NCI-H69 (cell line): ENCODE data around the gene PKN3.

Source experiments
- DNase-seq: peaks from one replicate; lab custom pipeline; 2025; lab: John Stamatoyannopoulos, UW

PKN3 gene

DNA sequence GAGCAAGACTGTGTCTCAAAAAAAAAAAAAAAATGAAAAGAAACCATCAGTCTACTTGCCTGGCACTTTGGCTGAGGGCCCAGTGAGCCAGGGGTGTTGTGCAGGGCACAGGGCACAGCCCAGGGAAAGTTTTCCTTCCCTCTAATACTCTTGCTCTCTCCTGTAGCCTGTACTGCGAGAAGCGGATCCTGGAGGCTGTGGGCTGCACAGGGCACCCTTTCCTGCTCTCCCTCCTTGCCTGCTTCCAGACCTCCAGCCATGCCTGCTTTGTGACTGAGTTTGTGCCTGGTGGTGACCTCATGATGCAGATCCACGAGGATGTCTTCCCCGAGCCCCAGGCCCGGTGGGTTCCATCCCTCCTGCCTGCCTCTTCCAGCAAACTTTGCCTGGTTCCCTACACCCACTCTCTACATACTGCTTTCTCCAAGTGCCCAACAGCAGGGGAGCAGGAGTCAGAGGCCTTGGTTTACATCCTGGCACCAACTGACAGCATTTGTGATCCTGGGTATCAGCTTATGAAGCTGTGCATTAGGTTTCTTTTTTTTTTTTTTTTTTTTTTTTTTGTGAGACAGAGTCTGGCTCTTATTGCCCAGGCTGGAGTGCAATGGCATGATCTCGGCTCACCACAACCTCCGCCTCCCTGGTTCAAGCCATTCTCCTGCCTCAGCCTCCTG is 14.4 kb downstream of the PKN3 start:
- no peak for DNase-seq

DNA sequence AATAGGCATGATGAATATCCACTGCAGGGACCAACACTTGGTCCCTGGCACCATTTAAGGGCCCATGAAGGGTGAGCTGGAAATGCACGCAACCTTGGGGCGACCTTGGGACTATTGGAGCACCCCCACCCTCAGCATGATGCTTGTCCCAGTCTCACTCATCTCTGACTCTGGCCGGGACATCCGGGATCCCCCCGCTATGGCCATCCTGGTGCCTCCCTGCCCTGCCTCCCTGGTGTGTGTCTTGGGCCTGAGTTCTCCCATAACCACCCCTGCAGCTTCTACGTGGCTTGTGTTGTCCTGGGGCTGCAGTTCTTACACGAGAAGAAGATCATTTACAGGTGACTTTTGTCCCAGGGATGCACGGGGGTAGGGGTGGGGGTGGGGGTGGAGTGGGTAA is 15.7 kb downstream of the PKN3 start:
- DNase-seq: no peak

DNA sequence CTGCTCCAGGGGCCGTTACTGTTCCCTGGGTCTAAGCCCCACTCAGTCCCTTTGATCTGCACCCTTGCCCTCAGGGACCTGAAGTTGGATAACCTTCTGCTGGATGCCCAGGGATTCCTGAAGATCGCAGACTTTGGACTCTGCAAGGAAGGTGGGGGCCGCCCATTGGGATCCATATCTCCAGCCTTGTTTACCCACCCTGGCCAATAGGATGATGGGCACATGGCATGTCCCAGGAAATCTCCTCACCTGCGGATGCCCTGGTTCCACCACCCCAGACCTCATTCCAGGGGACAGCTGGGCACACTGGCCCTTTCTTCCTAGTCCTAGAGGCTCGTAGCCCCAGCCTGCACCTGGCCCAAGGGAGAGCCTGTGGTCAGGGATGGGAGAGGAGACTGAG is 16.2 kb downstream of the PKN3 start:
- DNase-seq: no peak

DNA sequence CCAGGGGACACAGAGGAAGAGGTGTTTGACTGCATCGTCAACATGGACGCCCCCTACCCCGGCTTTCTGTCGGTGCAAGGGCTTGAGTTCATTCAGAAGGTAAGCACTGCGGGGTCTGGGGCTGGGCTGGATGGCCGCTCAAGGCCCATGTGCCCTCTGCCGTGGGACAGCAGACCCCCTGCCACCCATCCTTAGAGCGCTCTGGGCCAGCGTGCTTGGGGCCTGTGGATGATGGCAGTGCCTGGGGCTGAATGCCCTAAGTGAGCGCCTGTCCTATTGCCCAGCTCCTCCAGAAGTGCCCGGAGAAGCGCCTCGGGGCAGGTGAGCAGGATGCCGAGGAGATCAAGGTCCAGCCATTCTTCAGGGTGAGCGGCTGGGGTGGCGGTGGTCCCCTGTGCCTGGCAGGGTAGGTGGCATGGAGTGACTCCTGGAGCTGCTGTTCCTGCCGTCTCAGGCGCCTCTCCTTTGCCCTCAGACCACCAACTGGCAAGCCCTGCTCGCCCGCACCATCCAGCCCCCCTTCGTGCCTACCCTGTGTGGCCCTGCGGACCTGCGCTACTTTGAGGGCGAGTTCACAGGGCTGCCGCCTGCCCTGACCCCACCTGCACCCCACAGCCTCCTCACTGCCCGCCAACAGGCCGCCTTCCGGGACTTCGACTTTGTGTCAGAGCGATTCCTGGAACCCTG is 17.8 kb downstream of the PKN3 start:
- DNase-seq: no peak

DNA sequence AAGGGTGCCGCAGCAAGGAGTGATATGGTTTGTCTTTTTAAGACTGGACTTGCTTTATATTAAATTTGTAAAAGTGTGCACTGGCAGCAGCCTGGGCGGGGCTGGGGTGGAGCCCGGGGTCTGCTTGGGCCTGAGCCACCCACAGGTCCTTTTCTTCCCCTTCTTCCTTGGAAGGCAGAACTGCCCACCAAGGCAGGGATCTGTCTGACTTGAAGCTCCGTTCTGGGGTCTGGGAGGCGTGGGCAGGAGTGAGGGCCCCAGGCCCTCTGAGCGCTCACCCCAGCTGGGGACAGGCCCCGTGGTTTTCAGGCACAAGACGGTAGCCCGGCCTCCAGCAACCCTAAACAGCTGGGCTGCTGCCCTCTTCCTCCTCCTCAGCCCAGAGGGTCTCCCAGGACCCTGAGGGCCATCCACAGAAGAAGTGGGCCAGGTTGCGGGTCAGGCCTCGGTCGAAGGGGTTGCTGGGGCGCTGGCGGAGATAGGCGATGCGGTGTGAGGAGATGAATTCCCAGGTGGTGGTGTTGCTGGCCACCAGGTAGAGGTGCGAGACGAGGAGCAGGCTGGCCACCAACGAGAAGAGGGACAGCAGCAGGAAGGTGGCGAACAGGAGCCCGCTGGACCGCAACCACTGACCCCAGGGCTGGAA is 18.7 kb downstream of the PKN3 start:
- no peak for DNase-seq

DNA sequence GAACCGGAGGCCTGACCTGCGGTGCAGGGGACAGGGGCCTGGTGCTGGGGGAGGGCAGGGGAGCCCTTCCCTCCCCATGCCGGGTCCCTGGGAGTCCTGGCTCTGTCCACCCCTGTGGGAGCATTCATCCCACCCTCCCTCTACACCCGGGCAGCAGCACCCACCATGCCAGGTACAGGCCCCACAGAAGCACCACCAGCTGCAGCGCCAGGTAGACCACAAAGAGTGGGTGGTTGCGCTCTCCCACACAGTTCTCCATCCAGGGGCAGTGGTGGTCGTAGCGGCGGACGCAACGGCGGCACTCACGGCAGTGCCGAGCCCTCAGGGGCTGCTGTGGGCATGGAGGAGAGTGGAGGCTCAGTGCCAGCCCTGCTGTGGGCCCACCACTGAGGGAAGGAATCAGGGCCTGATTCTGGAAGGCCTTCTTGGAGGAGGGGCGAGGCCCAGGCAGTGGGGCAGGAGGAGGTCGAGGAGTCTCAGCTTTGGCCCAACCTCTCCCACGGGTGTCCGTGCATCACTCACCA is 19.2 kb downstream of the PKN3 start:
- no peak for DNase-seq

DNA sequence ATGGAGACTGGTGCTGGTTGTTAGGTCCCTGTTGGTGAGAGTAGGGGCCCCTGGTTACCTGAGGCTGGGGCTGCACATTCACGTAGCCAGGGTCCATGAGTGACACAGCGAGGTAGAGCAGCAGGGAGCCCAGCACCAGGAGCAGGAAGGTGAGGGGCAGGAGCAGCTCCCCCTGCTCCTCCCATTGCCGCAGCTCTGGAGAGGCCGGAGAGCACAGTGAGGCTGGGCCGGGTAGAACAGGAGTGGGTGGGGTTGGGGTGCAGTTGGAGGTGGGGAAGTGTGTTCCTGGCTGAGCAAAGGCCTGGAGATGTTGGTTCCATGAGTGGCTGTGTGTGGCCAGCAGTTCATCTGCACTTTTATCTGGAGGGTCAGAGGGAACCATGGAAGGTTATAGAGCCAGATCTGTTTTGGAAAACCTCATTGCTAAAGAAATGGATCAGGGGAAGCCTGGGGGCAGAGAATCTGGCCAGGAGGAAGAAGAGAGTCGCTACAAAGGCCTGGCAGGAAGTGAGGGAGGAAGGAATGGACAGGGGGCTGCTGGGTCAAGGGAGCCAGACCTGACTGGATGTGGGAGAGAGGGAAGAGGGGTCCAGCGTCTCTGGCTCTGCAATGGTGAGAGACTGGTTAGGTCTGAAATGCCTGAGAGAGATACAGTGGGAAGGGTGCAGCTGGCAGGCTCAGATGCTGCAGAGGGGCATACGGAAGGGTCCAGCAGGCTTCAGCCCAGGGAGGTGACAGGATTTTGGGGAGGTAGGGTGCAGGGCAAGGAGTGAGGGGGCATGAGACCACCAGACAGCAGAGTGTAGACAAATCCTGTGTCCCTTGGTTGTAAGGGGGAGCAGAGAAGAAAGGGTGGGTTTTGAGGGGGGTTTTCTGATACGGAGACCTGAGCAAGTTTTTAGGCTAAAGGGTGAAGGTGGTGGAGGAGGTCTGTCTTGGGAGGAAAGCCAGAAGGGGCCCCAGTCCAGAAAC is 20.4 kb downstream of the PKN3 start:
- DNase-seq: no peak

DNA sequence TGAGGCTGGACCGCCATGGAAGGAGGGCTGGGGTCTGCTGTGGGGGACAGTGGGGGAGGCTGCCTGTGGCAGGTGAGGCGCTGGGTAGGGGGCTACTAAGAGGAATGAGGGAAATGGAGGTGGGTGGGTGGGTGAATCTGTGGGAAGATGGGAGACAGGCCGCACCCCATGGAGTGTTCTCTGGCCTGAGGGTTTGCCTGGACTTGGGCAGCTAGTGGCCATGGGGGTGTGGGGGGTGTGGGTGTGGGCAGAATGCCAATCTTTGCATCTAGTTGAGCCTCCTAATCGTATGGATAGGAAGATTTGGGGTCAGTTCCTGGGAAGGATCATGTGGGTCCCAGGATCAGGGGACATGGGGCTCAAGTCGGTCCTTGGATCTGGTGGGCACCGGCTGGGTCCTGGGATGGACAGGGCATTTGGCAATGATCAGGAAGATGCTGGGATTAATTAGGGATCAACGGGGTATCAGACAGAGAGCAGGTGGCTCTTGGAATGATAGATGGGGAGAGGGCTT is 21.1 kb downstream of the PKN3 start:
- no peak for DNase-seq

DNA sequence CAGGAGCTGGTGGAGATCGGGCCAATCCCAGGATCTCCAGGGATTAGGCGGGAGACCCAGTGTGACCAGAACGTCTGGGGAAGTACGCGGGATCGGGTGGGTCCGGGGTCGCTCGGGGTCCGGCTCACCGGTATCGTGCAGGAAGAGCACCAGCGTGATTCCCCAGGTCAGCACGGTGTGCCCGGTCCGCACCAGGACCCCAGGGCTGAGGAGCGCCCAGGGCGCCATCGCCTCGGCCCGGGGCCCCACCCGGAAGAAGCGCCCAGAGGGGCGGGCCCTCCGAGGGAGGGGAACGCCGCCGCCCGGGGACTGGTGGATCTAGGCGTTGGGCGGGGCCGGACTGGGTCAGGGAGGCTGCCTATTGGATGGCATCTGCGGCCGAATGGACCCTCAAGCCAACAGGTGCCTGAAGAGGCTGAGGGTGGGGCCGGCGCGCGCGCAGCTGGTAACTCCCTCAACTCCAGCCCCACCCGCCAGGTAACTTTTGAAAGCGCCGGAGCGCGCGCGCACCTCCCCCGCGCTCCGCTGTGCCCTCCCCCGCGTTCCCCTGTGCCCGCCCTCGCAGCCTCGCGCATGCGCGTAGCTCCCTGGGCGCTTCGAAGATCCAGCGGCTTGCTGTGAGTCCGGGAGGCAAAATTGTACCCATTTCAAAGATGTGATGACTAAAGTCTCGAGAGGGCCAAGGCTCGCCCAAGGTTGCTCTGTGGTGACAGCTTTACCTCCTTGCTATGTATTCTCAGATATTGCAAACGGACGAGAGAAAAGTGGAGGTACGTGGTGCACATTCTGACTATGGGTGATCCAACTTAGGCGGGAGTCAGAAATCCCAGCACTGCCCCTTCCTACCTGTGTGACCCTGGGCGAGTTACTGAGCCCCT is 21.8 kb downstream of the PKN3 start, which contains the start of gene ZDHHC12:
Gene ZDHHC12 (minus strand): TSS at position 262 of the 878 bp plus-strand sequence. CDS start 34 bp downstream, at position 228.
- DNase-seq: peak; percentile 100

DNA sequence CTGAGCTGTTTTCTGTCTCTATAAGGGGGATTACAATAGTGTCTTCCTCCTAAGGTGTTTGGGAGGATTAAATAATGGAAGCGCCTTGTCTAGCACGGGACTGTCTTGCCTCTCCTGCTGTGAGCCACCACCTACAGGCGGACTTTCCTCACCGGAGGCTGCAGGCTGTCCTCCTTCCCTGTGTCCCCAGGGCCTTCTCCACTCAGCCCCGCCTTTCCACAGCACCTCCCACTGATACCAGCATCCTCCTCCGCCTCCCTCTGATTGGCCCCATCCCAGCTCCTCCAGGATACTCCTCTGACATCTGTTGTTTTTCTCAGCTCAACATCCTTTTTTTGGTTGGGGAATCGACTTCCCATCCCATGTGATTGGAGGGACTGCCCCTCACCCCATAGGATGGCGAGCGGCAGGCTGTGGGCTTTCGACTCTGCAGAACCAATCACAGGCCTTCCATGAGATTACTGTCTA is 22.5 kb downstream of the PKN3 start:
- DNase-seq: peak; percentile 97

DNA sequence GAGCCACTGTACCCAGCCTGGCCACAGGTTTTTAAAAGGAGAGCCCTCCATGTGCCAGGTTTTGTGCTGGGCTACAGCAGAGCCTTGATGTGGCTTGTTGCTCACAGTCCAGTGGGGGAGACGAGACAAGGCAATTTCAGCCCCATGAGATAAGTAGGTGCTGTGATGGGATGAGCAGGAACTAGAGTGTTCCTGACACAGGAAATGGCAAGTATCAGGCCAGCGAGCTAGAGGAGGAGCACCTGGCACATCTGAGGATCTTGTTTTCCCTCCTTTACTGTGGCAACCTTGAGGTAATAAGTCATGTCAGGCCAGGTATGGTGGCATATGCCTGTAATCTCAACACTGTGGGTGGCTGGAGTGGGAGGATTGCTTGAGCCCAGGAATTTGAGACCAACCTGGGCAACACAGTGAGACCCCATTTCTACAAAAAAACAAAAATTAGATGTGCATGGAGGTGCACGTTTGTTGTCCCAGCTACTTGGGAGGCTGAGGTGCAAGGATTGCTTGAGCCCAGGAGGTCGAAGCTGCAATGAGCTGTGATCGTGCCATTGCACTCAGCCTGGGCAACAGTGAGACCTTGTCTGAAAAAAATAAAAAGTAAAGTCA is 25.4 kb downstream of the PKN3 start:
- no peak for DNase-seq

DNA sequence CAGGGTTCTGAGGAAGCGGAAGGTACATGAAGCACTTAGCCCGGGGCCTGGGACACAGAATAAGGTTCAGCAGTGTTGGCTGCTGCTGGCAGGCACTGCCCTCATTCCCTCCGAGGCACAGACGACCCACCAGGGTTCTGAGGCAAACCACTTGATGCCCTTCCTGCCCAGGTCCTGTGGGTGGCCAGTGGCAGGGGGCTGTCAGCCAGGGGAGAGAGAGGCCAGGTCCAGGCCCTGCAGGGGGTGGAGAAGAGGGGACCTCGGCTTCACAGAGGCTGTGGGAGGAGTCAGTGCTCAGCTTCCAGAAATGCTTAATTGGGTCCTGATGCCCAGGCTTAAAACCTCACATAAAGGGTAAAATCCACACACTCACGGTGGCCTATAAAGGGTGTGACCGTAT is 26.0 kb downstream of the PKN3 start:
- DNase-seq: no peak

DNA sequence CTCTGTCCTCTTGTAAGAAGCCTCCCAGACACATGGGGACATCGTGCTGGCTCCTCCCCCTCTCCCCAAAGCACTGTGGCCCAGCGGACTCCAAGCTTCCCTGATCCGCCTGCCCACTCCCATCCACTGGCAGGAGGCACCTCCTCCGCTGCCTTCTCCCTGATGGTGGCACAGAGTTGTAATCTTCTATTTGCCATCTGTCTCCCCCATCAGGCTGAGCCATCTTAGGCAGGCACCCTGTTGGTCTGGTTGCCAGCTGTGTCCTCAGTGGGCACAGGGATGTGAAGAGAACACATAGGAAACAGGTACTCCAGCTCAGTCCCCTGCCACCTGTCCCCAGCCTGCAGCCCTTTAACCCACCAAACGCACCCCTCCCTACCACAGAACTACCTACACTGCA is 27.0 kb downstream of the PKN3 start:
- DNase-seq: peak; percentile 89

DNA sequence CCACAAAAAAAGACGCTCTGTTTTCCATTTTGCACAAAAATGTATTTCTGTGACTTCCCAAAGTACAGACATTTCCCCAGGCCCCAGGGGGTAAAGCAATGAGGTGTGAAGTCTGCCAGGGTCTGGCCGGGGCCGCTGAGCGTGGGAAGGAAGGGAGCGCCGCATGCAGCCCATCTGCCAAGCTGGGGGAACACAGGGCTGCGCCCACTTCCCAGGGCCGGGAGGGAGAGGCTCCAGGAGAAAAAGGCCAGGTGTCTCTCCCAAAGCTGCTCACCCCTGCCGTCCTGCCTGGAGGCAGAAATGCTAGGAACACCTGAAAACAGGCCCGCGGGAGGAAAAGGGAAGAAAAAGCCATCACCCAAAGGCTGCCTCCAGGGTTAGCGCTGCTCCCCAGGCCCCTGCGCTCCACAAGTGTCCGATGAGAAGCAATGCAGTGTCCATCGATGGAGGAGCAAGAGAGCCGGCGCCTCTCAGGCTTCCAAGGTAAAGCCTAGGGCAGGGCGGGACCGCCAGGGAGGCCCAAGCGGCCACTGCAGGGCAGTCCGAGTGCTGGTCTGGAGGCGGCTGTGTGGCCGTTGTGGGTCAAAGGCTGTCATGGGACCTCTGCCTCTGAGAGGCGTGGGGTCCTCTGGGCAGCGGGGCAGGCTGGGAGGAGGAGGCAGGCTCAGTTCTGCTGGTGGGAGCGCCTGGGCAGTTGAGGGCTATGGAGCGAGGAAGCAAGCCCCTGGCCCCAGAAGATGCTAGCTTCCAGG is 27.6 kb downstream of the PKN3 start:
- peak; percentile 74 for DNase-seq

DNA sequence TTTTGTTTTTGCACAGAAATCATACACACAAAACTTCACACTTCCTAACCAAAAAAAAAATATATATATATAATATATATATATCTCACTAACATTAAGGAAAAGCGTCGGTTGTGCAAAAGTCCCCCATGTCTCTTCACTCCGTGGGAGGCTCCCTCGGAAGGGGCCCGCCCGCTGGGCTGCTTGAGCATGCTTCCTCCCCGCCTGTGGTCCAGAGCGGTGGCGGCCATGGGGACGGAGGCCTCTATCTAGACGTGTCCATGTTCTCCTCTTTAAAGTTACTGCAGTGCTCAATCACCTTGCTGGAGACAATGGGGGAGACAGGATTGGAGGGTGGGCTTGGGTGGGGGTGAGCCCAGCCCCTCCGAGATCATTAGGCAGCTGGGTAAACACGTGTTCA is 28.8 kb downstream of the PKN3 start:
- no peak for DNase-seq

DNA sequence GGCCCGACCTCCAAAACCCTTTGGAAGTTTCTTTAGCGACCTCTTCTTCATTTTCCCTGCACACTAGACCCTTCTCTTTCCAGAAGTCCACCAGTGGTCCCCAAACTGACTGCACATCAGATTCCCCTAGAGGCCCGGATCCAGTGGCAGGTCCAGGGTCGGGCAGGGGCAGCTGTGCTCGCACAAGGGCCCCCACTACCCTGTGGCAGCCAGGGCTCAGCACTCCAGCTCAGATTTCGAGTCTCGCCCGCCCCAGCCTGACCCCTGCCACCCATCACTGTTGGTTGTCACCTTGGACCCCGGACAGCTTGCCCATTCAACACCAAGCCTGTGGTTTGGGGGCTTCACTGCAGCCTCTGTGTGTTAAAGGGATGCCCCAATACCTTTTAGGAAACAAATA is 29.4 kb downstream of the PKN3 start:
- DNase-seq: no peak

DNA sequence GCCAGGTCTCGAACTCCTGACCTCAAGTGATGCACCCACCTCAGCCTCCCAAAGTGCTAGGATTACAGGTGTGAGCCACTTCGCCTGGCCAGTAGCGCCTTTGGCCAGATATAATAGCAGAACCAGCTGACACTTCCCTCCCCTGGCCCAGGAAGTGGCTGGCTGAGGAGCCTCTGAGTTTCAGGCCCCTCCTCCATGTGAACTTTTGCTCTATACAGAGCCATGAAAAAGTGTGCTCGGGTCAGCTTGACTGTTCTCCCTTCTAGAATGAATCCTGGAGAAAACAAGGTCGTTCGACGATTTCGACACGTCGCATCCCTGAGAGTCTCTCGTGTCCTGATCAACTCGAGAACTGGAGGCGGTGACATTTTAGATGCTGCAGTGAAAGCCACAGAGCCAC is 30.3 kb downstream of the PKN3 start:
- no peak for DNase-seq

DNA sequence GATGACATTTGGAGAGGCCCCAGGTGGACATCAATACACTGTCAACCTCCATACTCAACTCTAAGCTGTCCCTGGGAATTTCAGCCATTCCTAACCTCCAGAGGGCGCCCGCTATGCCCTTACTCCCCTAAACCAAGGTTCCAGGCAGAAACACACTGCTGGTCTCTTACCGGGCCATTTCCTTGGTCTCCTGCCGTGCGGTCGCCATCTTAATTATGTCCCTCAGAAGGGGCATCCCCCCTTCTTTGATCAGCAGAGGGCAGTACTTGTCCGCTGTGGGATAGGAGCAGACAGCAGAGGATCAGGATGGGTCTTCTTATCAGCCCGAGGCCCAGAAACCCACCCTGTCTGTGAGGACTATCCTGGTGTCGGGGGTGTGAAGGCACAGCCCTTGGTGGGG is 31.0 kb downstream of the PKN3 start:
- DNase-seq: peak; percentile 96

DNA sequence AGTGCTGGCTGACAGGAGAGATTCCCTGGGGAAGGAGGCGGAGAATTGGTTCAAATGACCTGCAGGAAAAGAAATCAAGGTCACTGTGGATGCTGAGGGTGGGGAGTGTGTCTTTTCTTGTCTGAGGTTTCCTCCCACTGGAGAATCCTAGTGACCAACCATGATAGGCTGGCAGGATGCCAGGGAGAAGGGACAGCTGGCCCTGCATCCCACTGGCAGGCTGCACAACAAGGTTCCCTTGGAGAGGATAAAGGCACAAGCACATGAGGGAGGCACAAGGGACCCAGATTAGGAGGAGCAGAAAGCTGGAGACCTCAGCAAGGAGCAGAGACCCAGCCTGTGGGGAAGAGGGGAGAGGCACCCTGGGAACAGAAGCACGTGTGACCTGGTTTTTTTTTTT is 33.1 kb downstream of the PKN3 start:
- peak; percentile 67 for DNase-seq
